Activated CD8-positive, alpha-beta T cell treated with anti-CD3 and anti-CD28 coated beads for 36 hours (primary cell): Measurements from ENCODE around the gene FOXM1. TPM values are rescaled to one million over a fixed set of nuclear protein-coding genes. Genes with fewer than 3 reads are reported as not detected.
A peak's percentile ranks its signal among the peaks of the same experiment; 100 is the strongest.

ENCODE experiments used
- ATAC-seq: fragments of 200-7000 bp; cut with Tn5 transposase; one replicate; pipeline ENCODE4 v1.10.0; 2021; ENCODE audit warnings: mild to moderate bottlenecking, moderate library complexity
- CTCF ChIA-PET: fragments of 350-600 bp; sonication (Branson Sonifier 250); formaldehyde crosslinking; loops from one replicate; lab custom pipeline; 2021; ENCODE audit warnings: antibody characterized with exemption; lab: Charles Lee
- POLR2A ChIA-PET: fragments of 350-600 bp; sonication (Branson Sonifier 250); formaldehyde crosslinking; loops from one replicate; lab custom pipeline; 2021; ENCODE audit warnings: antibody characterized with exemption; lab: Charles Lee
- DNase-seq: peaks from one replicate; pipeline ENCODE4 v3.0.0-alpha.2; 2020
- H3K27ac Mint-ChIP-seq: one replicate; pipeline ENCODE4 v1.8.0; 2021; ENCODE audit warnings: mild to moderate bottlenecking, mixed read lengths
- H3K27me3 Mint-ChIP-seq: one replicate; pipeline ENCODE4 v1.8.0; 2021; ENCODE audit warnings: mixed read lengths
- H3K36me3 Mint-ChIP-seq: one replicate; pipeline ENCODE4 v1.8.0; 2021; ENCODE audit warnings: low read depth, mixed read lengths
- H3K4me1 Mint-ChIP-seq: one replicate; pipeline ENCODE4 v1.8.0; 2021; ENCODE audit warnings: low read depth, mixed read lengths
- H3K4me3 Mint-ChIP-seq: one replicate; pipeline ENCODE4 v1.8.0; 2021; ENCODE audit warnings: mild to moderate bottlenecking, moderate library complexity, mixed read lengths
- H3K9me3 Mint-ChIP-seq: one replicate; pipeline ENCODE4 v1.8.0; 2021; ENCODE audit warnings: mixed read lengths
- CTCF ChIP-seq: fragments of 200-600 bp; IDR thresholded peaks from one replicate; pipeline ENCODE4 v1.8.0; 2022; ENCODE audit warnings: antibody characterized with exemption, mild to moderate bottlenecking
- intact Hi-C: fragments of 100-400 bp; cut with micrococcal nuclease; formaldehyde crosslinking; loops from one replicate; pipeline ENCODE4 v1.10.0; 2022
- total RNA-seq, 2 experiments: library from RNA; stranded (reverse); gene quantifications; one replicate each; pipeline ENCODE4 v1.2.3, GENCODE V29; 2021

Gene FOXM1
- total RNA-seq, 2 experiments from 2014 or later = 64.4 to 64.8 TPM

- intact Hi-C loops = no loop called here
Observed at GRCh38 chr12:2890001-2890387, 13.0 kb upstream of the FOXM1 start.

GRCh38 chr12:2886768-2887450 lies 9.9 kb upstream of the FOXM1 start:
- no peaks in the 10 kb centered on the region for H3K27me3 Mint-ChIP-seq
- ChIA-PET POLR2A (interaction anchor here (0.6 to 6.3 kb wide), 3 partner anchors 8 to 60 kb away, joined by 3 to 48 read pairs (median 4); partner anchors contain the start of genes FOXM1 and RHNO1), CTCF (interaction anchor here (2.4 to 4.4 kb wide), 2 partner anchors 9 to 58 kb away, joined by 9 to 22 read pairs; partner anchors contain the start of genes FOXM1 and RHNO1)
- peaks cover 31% of the 10 kb centered on the region for H3K4me1 Mint-ChIP-seq
- intact Hi-C loops = no loop called here
- no peak overlapping the region for H3K4me3 Mint-ChIP-seq
- peaks cover 35% of the 10 kb centered on the region for H3K36me3 Mint-ChIP-seq
- no peaks in the 10 kb centered on the region for H3K9me3 Mint-ChIP-seq
- no peak for DNase-seq
- no peak for ATAC-seq
- H3K27ac Mint-ChIP-seq = no peak overlapping the region
- TF ChIP-seq CTCF = no peak

More at GRCh38 chr12:2890001-2890387, 13.0 kb upstream of the FOXM1 start:
- ATAC-seq (no peak), DNase-seq (no peak)
- H3K9me3 Mint-ChIP-seq = no peaks in the 10 kb centered on the region
- TF ChIP-seq CTCF = no peak
- CTCF ChIA-PET = interaction anchor here (0.6 to 1.5 kb wide), 5 partner anchors 11 to 57 kb away, joined by 3 to 4 read pairs (median 3); no protein-coding TSS in a partner anchor
- H3K36me3 Mint-ChIP-seq = peaks cover 23% of the 10 kb centered on the region
- peaks cover 32% of the 10 kb centered on the region for H3K4me1 Mint-ChIP-seq
- POLR2A ChIA-PET = interaction anchor here (0.8 to 6.3 kb wide), 4 partner anchors 11 to 77 kb away, joined by 3 to 48 read pairs (median 3); partner anchors contain the start of genes FOXM1, ITFG2 and RHNO1
- no peaks in the 10 kb centered on the region for H3K27me3 Mint-ChIP-seq
- peak overlapping the region; percentile 95 for H3K4me3 Mint-ChIP-seq
- H3K27ac Mint-ChIP-seq = peak overlapping the region; percentile 79

GRCh38 chr12:2884810-2885209 lies 7.8 kb upstream of the FOXM1 start:
- DNase-seq = no peak
- no peak for TF ChIP-seq CTCF
- POLR2A ChIA-PET = interaction anchor here (1.2 kb wide), 1 partner anchor 8 kb away, joined by 3 read pairs; the partner anchor contains the start of genes FOXM1 and RHNO1
- CTCF ChIA-PET = interaction anchor here (0.7 to 4.4 kb wide), 11 partner anchors 8 to 162 kb away, joined by 3 to 22 read pairs (median 4); partner anchors contain the start of genes FOXM1, RHNO1 and TEX52
- Mint-ChIP-seq H3K36me3 (peaks cover 42% of the 10 kb centered on the region), H3K27ac (peak overlapping the region; percentile 12), H3K4me1 (peaks cover 27% of the 10 kb centered on the region), H3K27me3 (no peaks in the 10 kb centered on the region), H3K4me3 (no peak overlapping the region), H3K9me3 (no peaks in the 10 kb centered on the region)
- intact Hi-C loops = no loop called here
- no peak for ATAC-seq

GRCh38 chr12:2879853-2880252 lies 2.9 kb upstream of the FOXM1 start:
- no peak for TF ChIP-seq CTCF
- DNase-seq (peak; percentile 22), ATAC-seq (peak; percentile 46)
- intact Hi-C loops = no loop called here
- peak overlapping the region; percentile 80 for H3K4me3 Mint-ChIP-seq
- POLR2A ChIA-PET = interaction anchor here (4.8 kb wide), 1 partner anchor 10 kb away, joined by 48 read pairs; the partner anchor contains the start of gene TULP3
- no peaks in the 10 kb centered on the region for H3K9me3 Mint-ChIP-seq
- H3K27me3 Mint-ChIP-seq = no peaks in the 10 kb centered on the region
- peak overlapping the region; percentile 63 for H3K27ac Mint-ChIP-seq
- H3K4me1 Mint-ChIP-seq = peaks cover 36% of the 10 kb centered on the region
- CTCF ChIA-PET = interaction anchor here (1.0 to 1.5 kb wide), 4 partner anchors 8 to 155 kb away, joined by 3 to 5 read pairs (median 4); no protein-coding TSS in a partner anchor
- H3K36me3 Mint-ChIP-seq = peaks cover 44% of the 10 kb centered on the region
